GM10266 (cell line): ENCODE results near the gene CD226.
"Not testable (repeated sequence)": the region's sequence is repeated elsewhere in the genome, so short reads cannot be mapped to it uniquely, and the experiment has no call there.

Experiments
- DNase-seq: peaks from one replicate; pipeline ENCODE4 v3.0.0; 2012; ENCODE audit errors: extremely low spot score
- TF ChIP-seq, protein P1 (sequence below): IDR thresholded peaks from 2 replicates; pipeline ENCODE4 v1.5.1; 2012; ENCODE audit warnings: mild to moderate bottlenecking, low read depth; ENCODE audit not compliant: control insufficient read depth, insufficient read depth; ENCODE audit errors: missing control alignments

CD226 gene

DNA sequence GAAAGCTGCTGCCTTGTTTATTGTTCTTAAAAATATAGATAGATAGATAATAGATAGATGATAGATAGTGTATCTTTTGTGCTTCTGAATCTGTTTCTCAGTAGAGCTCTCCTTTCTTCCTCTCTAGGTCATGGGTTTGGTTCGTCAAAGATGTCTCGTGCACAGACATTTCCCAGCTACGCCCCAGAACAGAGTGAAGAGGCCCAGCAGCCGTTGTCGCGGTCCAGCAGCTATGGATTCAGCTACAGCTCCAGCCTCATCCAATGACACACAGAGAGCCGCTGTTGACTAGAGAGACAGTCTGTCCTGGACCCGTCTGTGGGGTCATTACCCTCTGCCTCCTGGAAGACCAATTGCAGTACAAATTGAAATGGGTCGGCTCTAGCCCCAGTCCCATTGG is 106.6 kb downstream of the CD226 start:
- TF ChIP-seq, protein P1, sequence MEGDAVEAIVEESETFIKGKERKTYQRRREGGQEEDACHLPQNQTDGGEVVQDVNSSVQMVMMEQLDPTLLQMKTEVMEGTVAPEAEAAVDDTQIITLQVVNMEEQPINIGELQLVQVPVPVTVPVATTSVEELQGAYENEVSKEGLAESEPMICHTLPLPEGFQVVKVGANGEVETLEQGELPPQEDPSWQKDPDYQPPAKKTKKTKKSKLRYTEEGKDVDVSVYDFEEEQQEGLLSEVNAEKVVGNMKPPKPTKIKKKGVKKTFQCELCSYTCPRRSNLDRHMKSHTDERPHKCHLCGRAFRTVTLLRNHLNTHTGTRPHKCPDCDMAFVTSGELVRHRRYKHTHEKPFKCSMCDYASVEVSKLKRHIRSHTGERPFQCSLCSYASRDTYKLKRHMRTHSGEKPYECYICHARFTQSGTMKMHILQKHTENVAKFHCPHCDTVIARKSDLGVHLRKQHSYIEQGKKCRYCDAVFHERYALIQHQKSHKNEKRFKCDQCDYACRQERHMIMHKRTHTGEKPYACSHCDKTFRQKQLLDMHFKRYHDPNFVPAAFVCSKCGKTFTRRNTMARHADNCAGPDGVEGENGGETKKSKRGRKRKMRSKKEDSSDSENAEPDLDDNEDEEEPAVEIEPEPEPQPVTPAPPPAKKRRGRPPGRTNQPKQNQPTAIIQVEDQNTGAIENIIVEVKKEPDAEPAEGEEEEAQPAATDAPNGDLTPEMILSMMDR, result no peak
- DNase-seq, result no peak

DNA sequence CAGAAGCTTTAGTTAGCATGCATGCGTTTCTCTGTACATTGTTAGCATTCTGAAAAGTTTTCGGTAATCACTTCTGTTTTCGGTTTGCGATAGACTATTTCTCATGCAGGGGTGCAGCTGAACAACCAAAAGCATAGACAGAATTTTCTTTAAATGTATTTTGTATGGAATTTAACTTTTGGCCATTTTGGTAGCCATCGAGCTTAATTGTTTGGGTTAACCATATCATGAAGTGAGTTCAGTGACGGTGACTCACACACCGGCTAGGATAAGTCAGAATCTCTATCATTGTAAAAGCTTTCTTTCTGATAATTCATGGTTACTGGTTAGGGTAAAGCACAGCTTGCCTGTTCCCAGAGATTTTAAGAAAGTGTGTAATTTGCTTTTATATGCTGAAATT is 107.2 kb downstream of the CD226 start:
- TF ChIP-seq, protein P1, result no peak
- no peak for DNase-seq

DNA sequence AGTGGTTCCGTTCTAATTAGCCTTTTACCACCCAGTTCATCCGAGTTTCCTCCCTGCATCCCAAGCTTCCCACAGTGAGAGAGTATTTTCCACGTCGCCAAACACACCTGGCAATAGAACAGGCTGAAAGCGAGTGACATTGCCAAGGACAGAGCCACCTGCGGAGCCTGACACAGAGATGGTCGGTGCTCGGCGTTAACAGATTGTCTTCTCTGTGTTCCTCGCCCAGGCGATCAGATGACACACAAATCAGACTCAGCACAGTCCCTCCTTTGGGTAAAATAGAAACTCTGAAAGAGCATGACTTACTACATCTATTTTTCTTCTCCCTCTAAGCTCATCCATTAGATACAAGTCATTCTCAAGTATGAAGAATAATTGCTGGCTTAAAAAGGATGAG is 107.7 kb downstream of the CD226 start:
- DNase-seq, result no peak
- TF ChIP-seq, protein P1, result no peak

DNA sequence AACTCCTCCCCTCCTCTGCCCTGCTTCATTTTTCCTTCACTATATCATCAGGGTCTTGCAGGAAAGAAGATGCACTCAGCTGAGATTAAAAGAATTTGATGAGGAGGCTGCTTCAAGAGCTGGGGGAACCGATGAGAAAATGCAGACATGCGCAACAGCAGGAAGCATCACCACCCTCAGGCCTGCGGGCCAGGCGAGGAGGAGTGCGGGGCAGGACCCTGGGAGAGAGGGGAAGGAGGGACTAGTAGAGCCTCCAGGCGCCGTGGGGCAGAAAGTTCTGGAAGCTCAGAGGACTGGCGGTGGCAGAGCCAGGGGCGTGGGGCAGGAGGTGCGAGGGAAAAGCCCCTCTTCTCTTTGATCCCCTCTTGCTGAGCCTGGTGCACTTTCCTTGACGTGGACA is 108.2 kb downstream of the CD226 start:
- TF ChIP-seq, protein P1, result no peak

DNA sequence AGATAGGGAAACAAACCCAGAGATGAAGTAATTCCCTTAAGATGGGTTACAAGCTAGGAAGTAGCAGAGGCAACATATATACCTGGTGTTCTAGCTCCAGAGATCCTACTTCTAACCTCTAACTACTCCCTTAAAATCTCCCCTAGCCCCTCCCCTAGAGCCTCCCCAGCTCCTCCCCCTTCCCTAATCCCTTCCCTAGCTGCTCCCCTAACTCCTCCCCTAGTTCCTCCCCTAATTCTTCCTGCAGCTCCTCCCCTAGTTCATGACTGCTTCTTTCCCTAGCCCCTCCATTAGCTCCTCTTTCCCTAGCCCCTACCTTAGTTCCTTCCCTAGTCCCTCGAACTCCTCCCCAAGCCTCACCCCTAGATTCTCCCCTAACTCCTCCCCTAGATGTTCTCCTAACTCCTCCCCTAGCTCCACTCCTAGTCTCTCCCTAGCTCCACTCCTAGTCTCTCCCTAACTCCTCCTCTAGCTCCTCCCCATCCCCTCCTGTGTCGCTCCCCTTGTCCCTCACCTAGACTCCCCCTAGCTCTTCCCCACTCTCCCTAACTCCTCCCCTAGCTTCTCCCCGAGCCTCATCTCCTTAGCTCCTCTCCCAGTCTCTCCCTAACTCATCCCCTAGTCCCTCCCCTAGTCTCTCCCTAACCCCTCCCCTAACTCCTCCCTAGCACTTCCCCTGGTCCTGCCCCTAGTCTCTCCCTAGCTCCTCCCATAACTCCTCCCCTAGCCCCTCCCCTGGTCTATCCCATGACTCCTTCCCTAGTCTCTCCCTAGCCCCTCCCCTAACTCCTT is 108.9 kb downstream of the CD226 start:
- DNase-seq, result no peak

More for the DNA sequence above, 108.2 kb downstream of the CD226 start:
- no peak for DNase-seq

DNA sequence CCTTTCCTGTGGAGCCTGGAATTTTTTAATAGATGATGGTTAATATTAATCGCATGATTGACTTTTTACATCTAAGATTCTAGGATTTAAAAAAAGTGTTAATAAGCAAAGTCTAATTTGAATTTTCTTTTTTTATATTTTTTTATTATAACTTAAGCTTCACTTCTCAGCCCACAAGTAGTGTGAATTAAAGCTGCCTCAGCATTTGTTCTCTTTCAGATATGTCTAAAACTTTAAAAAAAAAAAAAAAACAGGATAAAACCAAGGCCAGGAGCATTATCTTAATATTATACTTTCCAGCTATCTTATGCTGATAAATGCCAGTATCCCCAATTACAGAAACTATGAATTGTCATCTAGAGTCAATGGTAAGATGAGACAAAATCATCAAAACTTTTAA is 109.7 kb downstream of the CD226 start:
- no peak for DNase-seq
- TF ChIP-seq, protein P1, result no peak

More for the DNA sequence above, 108.9 kb downstream of the CD226 start:
- TF ChIP-seq, protein P1, result no peak

DNA sequence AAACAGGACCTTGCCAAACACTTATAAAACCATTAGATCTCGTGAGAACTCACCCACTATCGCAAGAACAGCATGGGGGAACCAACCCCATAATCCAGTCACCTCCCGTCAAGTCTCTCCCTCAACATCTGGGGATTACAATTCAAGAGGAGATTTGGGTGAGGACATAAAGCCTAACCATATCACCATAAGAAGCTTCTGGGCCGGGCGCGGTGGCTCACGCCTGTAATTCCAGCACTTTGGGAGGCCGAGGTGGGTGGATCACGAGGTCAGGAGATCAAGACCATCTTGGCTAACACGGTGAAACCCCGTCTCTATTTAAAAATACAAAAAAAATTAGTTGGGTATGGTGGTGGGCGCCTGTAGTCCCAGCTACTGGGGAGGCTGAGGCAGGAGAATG is 112.7 kb downstream of the CD226 start:
- DNase-seq, result not testable (repeated sequence)
